LNCaP clone FGC (cell line): Measurements from ENCODE around the gene SERPINA9.
"Not testable (repeated sequence)": the region's sequence is repeated elsewhere in the genome, so short reads cannot be mapped to it uniquely, and the experiment has no call there.

Experiments
- DNase-seq: peaks from one replicate; pipeline ENCODE4 v3.0.0-alpha.2; 2011; ENCODE audit warnings: low read depth
- H3K4me3 ChIP-seq: 2 replicates; pipeline ENCODE4 v1.5.1; 2011; ENCODE audit warnings: mild to moderate bottlenecking, low read depth, low read length, control low read depth
- TF ChIP-seq, protein P1 (sequence below): IDR thresholded peaks from 2 replicates; pipeline ENCODE4 v1.5.1; 2012; ENCODE audit warnings: mild to moderate bottlenecking; ENCODE audit not compliant: control insufficient read depth, insufficient read depth; ENCODE audit errors: extremely low read depth

The SERPINA9 gene

GRCh38 chr14:94489336-94489735, 13.3 kb upstream of the SERPINA9 start:
- TF ChIP-seq, protein P1, sequence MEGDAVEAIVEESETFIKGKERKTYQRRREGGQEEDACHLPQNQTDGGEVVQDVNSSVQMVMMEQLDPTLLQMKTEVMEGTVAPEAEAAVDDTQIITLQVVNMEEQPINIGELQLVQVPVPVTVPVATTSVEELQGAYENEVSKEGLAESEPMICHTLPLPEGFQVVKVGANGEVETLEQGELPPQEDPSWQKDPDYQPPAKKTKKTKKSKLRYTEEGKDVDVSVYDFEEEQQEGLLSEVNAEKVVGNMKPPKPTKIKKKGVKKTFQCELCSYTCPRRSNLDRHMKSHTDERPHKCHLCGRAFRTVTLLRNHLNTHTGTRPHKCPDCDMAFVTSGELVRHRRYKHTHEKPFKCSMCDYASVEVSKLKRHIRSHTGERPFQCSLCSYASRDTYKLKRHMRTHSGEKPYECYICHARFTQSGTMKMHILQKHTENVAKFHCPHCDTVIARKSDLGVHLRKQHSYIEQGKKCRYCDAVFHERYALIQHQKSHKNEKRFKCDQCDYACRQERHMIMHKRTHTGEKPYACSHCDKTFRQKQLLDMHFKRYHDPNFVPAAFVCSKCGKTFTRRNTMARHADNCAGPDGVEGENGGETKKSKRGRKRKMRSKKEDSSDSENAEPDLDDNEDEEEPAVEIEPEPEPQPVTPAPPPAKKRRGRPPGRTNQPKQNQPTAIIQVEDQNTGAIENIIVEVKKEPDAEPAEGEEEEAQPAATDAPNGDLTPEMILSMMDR: no peak
- no peak overlapping the region for H3K4me3 ChIP-seq
- no peak for DNase-seq

GRCh38 chr14:94486883-94487282, 10.9 kb upstream of the SERPINA9 start:
- TF ChIP-seq, protein P1: no peak
- H3K4me3 ChIP-seq: no peak overlapping the region

GRCh38 chr14:94485944-94486841, 10.2 kb upstream of the SERPINA9 start:
- peak; percentile 14 for DNase-seq
- no peak overlapping the region for H3K4me3 ChIP-seq
- TF ChIP-seq, protein P1: peak; percentile 94

More at GRCh38 chr14:94486883-94487282, 10.9 kb upstream of the SERPINA9 start:
- no peak for DNase-seq

DNA sequence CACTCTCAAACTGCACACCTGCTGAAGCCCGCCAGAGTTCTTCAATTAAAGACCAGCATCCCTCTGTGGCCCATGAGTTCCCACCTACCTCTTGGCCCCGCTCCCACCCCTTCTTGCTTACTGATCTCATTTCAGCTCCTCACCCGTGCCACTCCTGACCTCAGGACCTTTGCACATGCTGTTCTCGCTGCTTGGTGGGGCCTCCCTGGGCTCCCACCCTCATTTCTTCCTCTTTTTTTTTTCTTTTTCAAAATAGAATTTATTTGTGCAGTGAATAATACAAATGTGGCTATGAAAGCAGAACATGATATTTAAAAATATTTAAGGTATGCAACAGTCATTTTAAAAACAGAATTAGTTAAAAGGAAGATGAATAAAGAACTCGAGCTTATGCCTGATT, 8.5 kb upstream of the SERPINA9 start:
- no peak overlapping the region for H3K4me3 ChIP-seq
- no peak for DNase-seq
- TF ChIP-seq, protein P1: no peak

DNA sequence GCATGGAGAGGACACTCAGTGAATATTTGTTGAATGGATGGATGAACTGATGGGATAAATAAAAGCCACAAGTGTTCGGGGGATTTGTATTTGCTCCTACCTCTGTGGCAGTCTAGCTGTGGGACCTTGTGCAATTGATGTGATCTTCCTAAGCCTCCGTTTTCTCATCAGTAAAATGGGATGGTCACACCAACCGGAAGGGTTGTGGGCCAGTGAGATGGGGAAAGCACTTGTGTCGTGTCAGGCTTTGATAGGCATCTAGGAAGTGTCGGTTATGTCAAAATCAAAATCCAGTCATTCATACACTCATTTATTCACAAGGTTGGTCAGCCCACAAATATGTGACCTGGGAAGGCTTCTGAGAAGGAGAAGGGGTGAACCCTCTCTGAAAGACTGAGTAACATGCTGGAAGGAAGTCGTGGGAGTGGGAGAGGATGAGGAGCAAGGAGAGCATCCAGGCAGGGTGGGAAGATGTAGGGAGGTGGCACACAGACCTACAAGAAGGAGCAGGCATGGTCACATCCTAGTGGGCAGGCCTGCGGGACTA, 7.8 kb upstream of the SERPINA9 start:
- no peak for DNase-seq
- H3K4me3 ChIP-seq: no peak overlapping the region
- TF ChIP-seq, protein P1: no peak

GRCh38 chr14:94483071-94483451, 7.1 kb upstream of the SERPINA9 start:
- H3K4me3 ChIP-seq: no peak overlapping the region
- TF ChIP-seq, protein P1: no peak
- DNase-seq: no peak

GRCh38 chr14:94482132-94483070, 6.4 kb upstream of the SERPINA9 start:
- H3K4me3 ChIP-seq, DNase-seq: not testable (repeated sequence)
